DOHH2 (cell line): Measurements from ENCODE around the gene SLC15A4.

Source experiments
- H3F3A ChIP-seq: fragments of 200-600 bp; sonication (generic), shearing (Covaris generic); 2 replicates; pipeline ENCODE4 v1.6.0; 2016; ENCODE audit warnings: antibody characterized with exemption, mild to moderate bottlenecking; ENCODE audit not compliant: control insufficient read depth, insufficient read depth
- H3K27ac ChIP-seq: fragments of 200-600 bp; sonication (generic); 2 replicates; pipeline ENCODE4 v1.5.1; 2014; ENCODE audit warnings: low read depth, mild to moderate bottlenecking, low read length, moderate library complexity
- H3K27me3 ChIP-seq: fragments of 200-600 bp; sonication (generic); 2 replicates; pipeline ENCODE4 v1.6.1; 2014; ENCODE audit warnings: mild to moderate bottlenecking, low read length, mixed read lengths; ENCODE audit not compliant: control insufficient read depth
- H3K36me3 ChIP-seq: fragments of 200-600 bp; sonication (generic); 2 replicates; pipeline ENCODE4 v1.6.1; 2014; ENCODE audit warnings: mild to moderate bottlenecking, low read length, moderate library complexity, mixed read lengths; ENCODE audit not compliant: control insufficient read depth
- H3K4me1 ChIP-seq: fragments of 200-600 bp; sonication (generic); 2 replicates; pipeline ENCODE4 v1.6.1; 2014; ENCODE audit warnings: mild to moderate bottlenecking, low read length, mixed read lengths; ENCODE audit not compliant: control insufficient read depth
- H3K4me2 ChIP-seq: fragments of 200-600 bp; sonication (generic); 2 replicates; pipeline ENCODE4 v1.6.0; 2014; ENCODE audit warnings: mild to moderate bottlenecking, low read length, moderate library complexity
- H3K4me3 ChIP-seq: fragments of 200-600 bp; sonication (generic); 2 replicates; pipeline ENCODE4 v1.5.1; 2014; ENCODE audit warnings: mild to moderate bottlenecking, low read length, mixed read lengths
- H3K79me2 ChIP-seq: fragments of 200-600 bp; sonication (generic); 2 replicates; pipeline ENCODE4 v1.6.1; 2014; ENCODE audit warnings: mild to moderate bottlenecking, low read length, mixed read lengths; ENCODE audit not compliant: control insufficient read depth
- H3K9me2 ChIP-seq: fragments of 200-600 bp; sonication (generic); replicated peaks from 2 replicates; pipeline ENCODE4 v1.6.1; 2014; ENCODE audit warnings: mild to moderate bottlenecking, low read length, mixed read lengths; ENCODE audit not compliant: control insufficient read depth
- H3K9me3 ChIP-seq: fragments of 200-600 bp; sonication (generic); 2 replicates; pipeline ENCODE4 v1.6.1; 2014; ENCODE audit warnings: antibody characterized with exemption, low read length, mixed read lengths; ENCODE audit not compliant: control insufficient read depth, insufficient read depth
- H4K20me1 ChIP-seq: fragments of 200-600 bp; sonication (generic); 2 replicates; pipeline ENCODE4 v1.6.0; 2014; ENCODE audit warnings: low read depth, mild to moderate bottlenecking, antibody characterized with exemption, low read length, moderate library complexity; ENCODE audit not compliant: control insufficient read depth, insufficient read depth
- EZH2phosphoT487 ChIP-seq: fragments of 200-600 bp; sonication (generic); IDR thresholded peaks from 2 replicates; pipeline ENCODE4 v1.6.1; 2017; ENCODE audit warnings: borderline replicate concordance, mild to moderate bottlenecking, antibody characterized with exemption, low read length, moderate library complexity, mixed read lengths
- TF ChIP-seq, protein P1 (sequence below): fragments of 200-600 bp; sonication (generic); IDR thresholded peaks from one replicate; pipeline ENCODE4 v1.5.1; 2014; ENCODE audit warnings: antibody characterized with exemption, mild to moderate bottlenecking, low read depth, low read length; ENCODE audit not compliant: poor library complexity, severe bottlenecking

Gene SLC15A4

GRCh38 chr12:128861226-128862016 is 37.7 kb upstream of the SLC15A4 start:
- TF ChIP-seq, protein P1, sequence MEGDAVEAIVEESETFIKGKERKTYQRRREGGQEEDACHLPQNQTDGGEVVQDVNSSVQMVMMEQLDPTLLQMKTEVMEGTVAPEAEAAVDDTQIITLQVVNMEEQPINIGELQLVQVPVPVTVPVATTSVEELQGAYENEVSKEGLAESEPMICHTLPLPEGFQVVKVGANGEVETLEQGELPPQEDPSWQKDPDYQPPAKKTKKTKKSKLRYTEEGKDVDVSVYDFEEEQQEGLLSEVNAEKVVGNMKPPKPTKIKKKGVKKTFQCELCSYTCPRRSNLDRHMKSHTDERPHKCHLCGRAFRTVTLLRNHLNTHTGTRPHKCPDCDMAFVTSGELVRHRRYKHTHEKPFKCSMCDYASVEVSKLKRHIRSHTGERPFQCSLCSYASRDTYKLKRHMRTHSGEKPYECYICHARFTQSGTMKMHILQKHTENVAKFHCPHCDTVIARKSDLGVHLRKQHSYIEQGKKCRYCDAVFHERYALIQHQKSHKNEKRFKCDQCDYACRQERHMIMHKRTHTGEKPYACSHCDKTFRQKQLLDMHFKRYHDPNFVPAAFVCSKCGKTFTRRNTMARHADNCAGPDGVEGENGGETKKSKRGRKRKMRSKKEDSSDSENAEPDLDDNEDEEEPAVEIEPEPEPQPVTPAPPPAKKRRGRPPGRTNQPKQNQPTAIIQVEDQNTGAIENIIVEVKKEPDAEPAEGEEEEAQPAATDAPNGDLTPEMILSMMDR: no peak
- no peak for TF ChIP-seq EZH2phosphoT487
- Histone ChIP-seq H3K27ac (no peak overlapping the region), H3K79me2 (no peaks in the 10 kb centered on the region), H3F3A (no peaks in the 10 kb centered on the region), H3K4me3 (no peak overlapping the region), H3K4me1 (no peaks in the 10 kb centered on the region), H3K27me3 (peaks cover 10% of the 10 kb centered on the region), H3K9me3 (no peaks in the 10 kb centered on the region), H4K20me1 (no peaks in the 10 kb centered on the region), H3K9me2 (no peaks in the 10 kb centered on the region), H3K36me3 (no peaks in the 10 kb centered on the region), H3K4me2 (no peak overlapping the region)

DNA sequence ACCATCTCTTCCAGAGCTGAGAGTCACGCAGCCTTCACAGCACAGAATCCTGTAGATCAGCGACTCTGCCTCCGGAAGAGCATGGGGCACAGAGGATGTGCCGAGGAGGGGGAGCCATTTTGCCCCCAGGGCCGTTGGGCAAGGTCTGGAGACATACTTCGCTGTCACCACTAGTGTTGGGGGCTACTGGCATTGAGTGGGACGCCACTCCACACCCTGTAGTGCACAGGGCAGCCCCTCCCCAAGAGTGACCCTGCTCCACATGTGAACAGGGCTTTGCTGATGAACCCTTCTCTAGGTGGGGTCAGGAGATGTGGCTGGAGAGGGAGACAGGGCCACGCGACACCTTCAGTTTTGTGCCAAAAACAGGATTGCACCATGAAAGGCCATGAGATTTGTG is 35.6 kb upstream of the SLC15A4 start:
- no peaks in the 10 kb centered on the region for H3K9me2 ChIP-seq
- TF ChIP-seq EZH2phosphoT487: no peak
- TF ChIP-seq, protein P1: no peak
- H3K27ac ChIP-seq: no peak overlapping the region
- H3F3A ChIP-seq: no peaks in the 10 kb centered on the region
- H3K4me3 ChIP-seq: no peak overlapping the region
- H4K20me1 ChIP-seq: no peaks in the 10 kb centered on the region
- no peaks in the 10 kb centered on the region for H3K9me3 ChIP-seq
- peaks cover 26% of the 10 kb centered on the region for H3K27me3 ChIP-seq
- no peaks in the 10 kb centered on the region for H3K36me3 ChIP-seq
- H3K79me2 ChIP-seq: no peaks in the 10 kb centered on the region
- H3K4me1 ChIP-seq: no peaks in the 10 kb centered on the region
- no peak overlapping the region for H3K4me2 ChIP-seq

DNA sequence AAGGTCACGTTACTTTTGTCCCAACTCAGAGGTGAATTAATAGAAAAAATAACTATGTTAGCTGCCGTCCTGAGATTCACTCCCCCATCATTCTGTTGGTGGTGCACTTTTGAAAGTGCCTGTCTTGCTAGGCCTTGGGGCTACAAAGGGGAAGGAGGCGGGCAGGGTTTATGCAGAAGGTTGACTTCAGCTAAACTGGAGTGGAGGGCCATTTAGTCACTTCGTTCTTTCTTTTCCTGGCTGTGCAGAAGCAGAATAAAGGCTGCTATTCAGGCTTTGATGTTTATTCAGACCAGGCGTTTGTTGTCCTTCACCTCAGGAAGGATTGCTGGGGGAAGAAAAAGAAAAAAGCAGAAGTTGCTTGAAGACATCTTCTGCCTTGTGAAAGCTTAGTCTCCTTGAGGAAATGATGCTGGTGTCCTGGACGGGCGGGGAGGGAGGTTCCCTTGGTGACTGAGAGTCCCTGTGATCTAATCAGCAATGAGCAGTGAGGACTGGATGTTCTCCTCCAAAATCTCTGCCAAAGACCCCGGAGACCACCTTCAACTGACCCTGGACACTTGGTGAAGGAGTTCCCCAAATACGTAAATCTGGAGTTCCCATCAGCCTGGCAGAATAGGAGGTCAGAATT is 33.5 kb upstream of the SLC15A4 start:
- Histone ChIP-seq H3K27ac (no peak overlapping the region), H3K9me3 (no peaks in the 10 kb centered on the region), H3K36me3 (no peaks in the 10 kb centered on the region), H3K9me2 (no peaks in the 10 kb centered on the region), H3K27me3 (peaks cover 43% of the 10 kb centered on the region), H4K20me1 (0 out of 2 replicates have a peak, but pooled peaks cover 3% of the 10 kb centered on the region), H3K4me3 (no peak overlapping the region), H3K4me1 (no peaks in the 10 kb centered on the region), H3F3A (no peaks in the 10 kb centered on the region), H3K4me2 (no peak overlapping the region), H3K79me2 (no peaks in the 10 kb centered on the region)
- no peak for TF ChIP-seq EZH2phosphoT487
- TF ChIP-seq, protein P1: no peak
